Central memory CD4-positive, alpha-beta T cell (primary cell): ENCODE data around the gene RPS2.

Experiments
- DNase-seq: peaks from one replicate; pipeline ENCODE4 v3.0.0; 2022

The RPS2 gene

GRCh38 chr16:1917665-1918350 is 46.8 kb downstream of the RPS2 start:
- DNase-seq, result no peak

- DNase-seq, result no peak
Observed at GRCh38 chr16:1917056-1917664, 47.5 kb downstream of the RPS2 start.

- DNase-seq, result no peak
Observed at GRCh38 chr16:1916640-1916990, 48.0 kb downstream of the RPS2 start.

GRCh38 chr16:1915732-1916639 is 48.6 kb downstream of the RPS2 start:
- no peak for DNase-seq

GRCh38 chr16:1914988-1915387 is 49.6 kb downstream of the RPS2 start:
- DNase-seq, result no peak

GRCh38 chr16:1914084-1914608 is 50.5 kb downstream of the RPS2 start:
- DNase-seq, result no peak

GRCh38 chr16:1913327-1914083 is 51.1 kb downstream of the RPS2 start:
- DNase-seq, result no peak

GRCh38 chr16:1912215-1912543 is 52.4 kb downstream of the RPS2 start:
- DNase-seq, result no peak
